Calu3 (cell line): ENCODE data around the gene GRWD1. TPM values are rescaled to one million over a fixed set of nuclear protein-coding genes. Genes with fewer than 3 reads are reported as not detected.

Source experiments
- BruUV-seq: library from RNA; stranded (reverse); fragments of 400-500 nt; replicated peaks from 2 replicates; lab custom pipeline; 2021; lab: Mats Ljungman, UMichigan
- CTCF ChIA-PET: fragments of 300-600 bp; sonication (Branson Sonifier 250); formaldehyde crosslinking; loops from one replicate; lab custom pipeline; 2022; ENCODE audit warnings: antibody characterized with exemption; lab: Charles Lee
- DNase-seq: peaks from one replicate; pipeline ENCODE4 v3.0.0; 2022
- H3K27ac Mint-ChIP-seq: one replicate; pipeline ENCODE4 v1.8.0; 2022; ENCODE audit warnings: mixed read lengths; ENCODE audit not compliant: unreplicated experiment
- H3K27me3 Mint-ChIP-seq: one replicate; pipeline ENCODE4 v1.8.0; 2022; ENCODE audit warnings: mixed read lengths; ENCODE audit not compliant: unreplicated experiment
- H3K36me3 Mint-ChIP-seq: one replicate; pipeline ENCODE4 v1.8.0; 2022; ENCODE audit warnings: mild to moderate bottlenecking, moderate library complexity, mixed read lengths; ENCODE audit not compliant: insufficient read depth, unreplicated experiment
- H3K4me1 Mint-ChIP-seq: one replicate; pipeline ENCODE4 v1.8.0; 2022; ENCODE audit warnings: mild to moderate bottlenecking, low read depth, mixed read lengths; ENCODE audit not compliant: unreplicated experiment
- H3K4me3 Mint-ChIP-seq: one replicate; pipeline ENCODE4 v1.8.0; 2022; ENCODE audit warnings: mild to moderate bottlenecking, low read depth, moderate library complexity, mixed read lengths; ENCODE audit not compliant: unreplicated experiment
- H3K9me3 Mint-ChIP-seq: one replicate; pipeline ENCODE4 v1.8.0; 2022; ENCODE audit warnings: low read depth, mixed read lengths; ENCODE audit not compliant: unreplicated experiment
- intact Hi-C: fragments of 100-400 bp; cut with micrococcal nuclease; formaldehyde crosslinking; loops from one replicate; pipeline ENCODE4 v1.10.0; 2022; ENCODE audit not compliant: unreplicated experiment
- total RNA-seq: library from RNA; stranded (reverse); gene quantifications from 2 replicates; pipeline ENCODE4 v1.2.3, GENCODE V29; 2022
- TF ChIP-seq, protein P1 (sequence below): fragments of 200-600 bp; IDR thresholded peaks from one replicate; pipeline ENCODE4 v1.8.0; 2022; ENCODE audit warnings: antibody characterized with exemption; ENCODE audit not compliant: unreplicated experiment

Gene GRWD1
- total RNA-seq, 1 experiment from 2014 or later = 75.0 TPM

- no TSS peak for BruUV-seq
- Mint-ChIP-seq H3K4me3 (no peak overlapping the region), H3K4me1 (peaks cover 42% of the 10 kb centered on the region), H3K27me3 (peaks cover 43% of the 10 kb centered on the region), H3K27ac (no peak overlapping the region), H3K36me3 (peaks cover 71% of the 10 kb centered on the region), H3K9me3 (no peaks in the 10 kb centered on the region)
- TF ChIP-seq, protein P1, sequence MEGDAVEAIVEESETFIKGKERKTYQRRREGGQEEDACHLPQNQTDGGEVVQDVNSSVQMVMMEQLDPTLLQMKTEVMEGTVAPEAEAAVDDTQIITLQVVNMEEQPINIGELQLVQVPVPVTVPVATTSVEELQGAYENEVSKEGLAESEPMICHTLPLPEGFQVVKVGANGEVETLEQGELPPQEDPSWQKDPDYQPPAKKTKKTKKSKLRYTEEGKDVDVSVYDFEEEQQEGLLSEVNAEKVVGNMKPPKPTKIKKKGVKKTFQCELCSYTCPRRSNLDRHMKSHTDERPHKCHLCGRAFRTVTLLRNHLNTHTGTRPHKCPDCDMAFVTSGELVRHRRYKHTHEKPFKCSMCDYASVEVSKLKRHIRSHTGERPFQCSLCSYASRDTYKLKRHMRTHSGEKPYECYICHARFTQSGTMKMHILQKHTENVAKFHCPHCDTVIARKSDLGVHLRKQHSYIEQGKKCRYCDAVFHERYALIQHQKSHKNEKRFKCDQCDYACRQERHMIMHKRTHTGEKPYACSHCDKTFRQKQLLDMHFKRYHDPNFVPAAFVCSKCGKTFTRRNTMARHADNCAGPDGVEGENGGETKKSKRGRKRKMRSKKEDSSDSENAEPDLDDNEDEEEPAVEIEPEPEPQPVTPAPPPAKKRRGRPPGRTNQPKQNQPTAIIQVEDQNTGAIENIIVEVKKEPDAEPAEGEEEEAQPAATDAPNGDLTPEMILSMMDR = peak; percentile 91
- intact Hi-C loops = loop anchor here (5.0 to 10.0 kb wide), 2 partner anchors 93 to 155 kb away; no protein-coding TSS in a partner anchor
- peak; percentile 96 for DNase-seq
- CTCF ChIA-PET = interaction anchor here (0.6 to 5.3 kb wide), 10 partner anchors 16 to 216 kb away, joined by 3 to 45 read pairs (median 3); partner anchors contain the start of gene KDELR1
Observed at GRCh38 chr19:48489608-48490216, 43.9 kb downstream of the GRWD1 start.

GRCh38 chr19:48490981-48491792 is 45.4 kb downstream of the GRWD1 start:
- Mint-ChIP-seq H3K9me3 (no peaks in the 10 kb centered on the region), H3K4me1 (peaks cover 44% of the 10 kb centered on the region), H3K4me3 (peak overlapping the region; percentile 54), H3K27me3 (peaks cover 58% of the 10 kb centered on the region), H3K27ac (peak overlapping the region; percentile 27), H3K36me3 (peaks cover 69% of the 10 kb centered on the region)
- intact Hi-C loops = no loop called here
- DNase-seq = peak; percentile 41
- TF ChIP-seq, protein P1 = no peak
- no TSS peak for BruUV-seq
- CTCF ChIA-PET = interaction anchor here (0.7 to 5.3 kb wide), 3 partner anchors 16 to 109 kb away, joined by 5 to 45 read pairs (median 6); no protein-coding TSS in a partner anchor

DNA sequence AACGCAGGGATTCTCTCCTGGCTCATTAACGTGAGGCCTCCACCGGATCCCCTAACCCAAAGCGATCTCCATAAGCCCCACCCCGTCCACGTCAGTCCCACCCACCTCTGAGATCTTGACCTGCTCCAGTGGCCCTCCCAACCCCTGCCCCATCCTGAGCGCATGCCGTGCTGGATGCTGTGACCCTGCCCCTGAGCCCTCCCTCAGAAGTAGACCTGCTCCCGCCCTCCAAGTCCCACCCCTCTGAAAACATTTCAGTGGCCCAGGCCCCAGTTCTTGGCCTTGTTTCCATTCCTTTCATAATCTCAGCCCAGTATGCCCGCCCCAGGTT is 46.0 kb downstream of the GRWD1 start:
- Mint-ChIP-seq H3K9me3 (no peaks in the 10 kb centered on the region), H3K4me1 (peaks cover 38% of the 10 kb centered on the region), H3K36me3 (peaks cover 64% of the 10 kb centered on the region), H3K4me3 (no peak overlapping the region), H3K27me3 (peaks cover 63% of the 10 kb centered on the region), H3K27ac (peak overlapping the region; percentile 39)
- TF ChIP-seq, protein P1 = no peak
- no peak for DNase-seq
- intact Hi-C loops = no loop called here
- CTCF ChIA-PET = interaction anchor here (0.7 kb wide), 1 partner anchor 16 kb away, joined by 6 read pairs; no protein-coding TSS in a partner anchor
- no TSS peak for BruUV-seq

DNA sequence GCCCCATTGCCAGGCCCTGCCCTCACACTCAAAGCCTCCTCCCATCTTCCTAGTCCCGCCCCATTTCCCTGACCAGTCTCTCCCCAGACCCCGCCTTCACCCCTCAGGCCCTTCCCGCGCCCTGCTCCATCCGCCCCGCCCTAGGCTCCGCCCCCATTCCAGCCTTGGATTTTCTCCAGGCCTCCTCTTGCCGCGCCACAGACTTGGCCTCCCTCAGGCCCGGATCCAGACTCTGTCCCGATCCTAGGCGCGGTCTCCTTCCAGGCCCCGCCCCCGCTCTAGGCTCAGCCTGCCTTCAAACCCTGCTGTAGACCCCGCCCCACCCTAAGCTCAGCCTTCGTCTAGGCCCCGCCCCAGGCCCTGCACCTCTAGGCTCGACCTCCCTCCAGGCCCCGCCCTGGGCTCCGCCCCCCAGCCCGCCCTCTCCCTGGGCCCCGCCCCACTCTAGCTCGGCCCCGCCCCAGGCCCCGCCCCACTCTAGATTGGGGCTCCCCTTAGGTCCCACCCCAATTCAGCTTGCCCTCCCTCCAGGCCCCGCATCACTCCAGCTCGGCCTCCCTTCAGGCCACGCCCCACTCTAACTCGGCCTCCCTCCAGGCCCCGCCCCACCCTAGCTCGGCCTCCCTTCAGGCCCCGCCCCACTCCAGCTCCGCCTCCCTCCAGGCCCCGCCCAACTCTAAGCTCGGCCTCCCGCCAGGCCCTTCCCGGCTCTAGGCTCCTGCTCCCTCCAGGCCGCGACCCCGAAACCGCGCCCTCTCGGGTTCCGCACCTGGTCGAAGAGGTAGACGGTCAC is 47.3 kb downstream of the GRWD1 start:
- Mint-ChIP-seq H3K36me3 (peaks cover 55% of the 10 kb centered on the region), H3K27me3 (peaks cover 77% of the 10 kb centered on the region), H3K27ac (peak overlapping the region; percentile 39), H3K9me3 (no peaks in the 10 kb centered on the region), H3K4me3 (peak overlapping the region; percentile 64), H3K4me1 (peaks cover 32% of the 10 kb centered on the region)
- intact Hi-C loops = no loop called here
- CTCF ChIA-PET = interaction anchor here (0.6 to 1.5 kb wide), 8 partner anchors 14 to 708 kb away, joined by 3 to 8 read pairs (median 3); partner anchors contain the start of gene KDELR1
- TF ChIP-seq, protein P1 = no peak
- BruUV-seq = no TSS peak
- peak; percentile 96 for DNase-seq
